HG02588 (cell line): ENCODE data around the gene FHAD1.
"Not testable (repeated sequence)": the region's sequence is repeated elsewhere in the genome, so short reads cannot be mapped to it uniquely, and the experiment has no call there.

Source experiments
- ATAC-seq: cut with Tn5 transposase; IDR thresholded peaks from one replicate; pipeline ENCODE4 v1.9.1; 2021; ENCODE audit warnings: mild to moderate bottlenecking, moderate library complexity; ENCODE audit not compliant: unreplicated experiment

FHAD1 gene

GRCh38 chr1:15362096-15362736 is 115.2 kb downstream of the FHAD1 start:
- no peak for ATAC-seq

GRCh38 chr1:15362737-15363128 is 115.7 kb downstream of the FHAD1 start:
- no peak for ATAC-seq

GRCh38 chr1:15364740-15365139 is 117.7 kb downstream of the FHAD1 start:
- ATAC-seq = no peak

- no peak for ATAC-seq
Observed at GRCh38 chr1:15368888-15369287, 121.9 kb downstream of the FHAD1 start.

- no peak for ATAC-seq
Observed at GRCh38 chr1:15370268-15370667, 123.2 kb downstream of the FHAD1 start.

GRCh38 chr1:15370781-15371520 is 123.9 kb downstream of the FHAD1 start:
- ATAC-seq = no peak

- ATAC-seq = no peak
Observed at GRCh38 chr1:15371610-15372545, 124.9 kb downstream of the FHAD1 start.

- ATAC-seq = no peak
Observed at GRCh38 chr1:15378729-15379128, 131.7 kb downstream of the FHAD1 start.

- not testable (repeated sequence) for ATAC-seq
Observed at GRCh38 chr1:15379151-15379550, 132.1 kb downstream of the FHAD1 start.

GRCh38 chr1:15380601-15381508 is 133.8 kb downstream of the FHAD1 start:
- ATAC-seq = no peak

- ATAC-seq = no peak
Observed at GRCh38 chr1:15381805-15382204, 134.8 kb downstream of the FHAD1 start.

- ATAC-seq = no peak
Observed at GRCh38 chr1:15382601-15383518, 135.8 kb downstream of the FHAD1 start.

GRCh38 chr1:15383810-15384209 is 136.8 kb downstream of the FHAD1 start:
- no peak for ATAC-seq

GRCh38 chr1:15384301-15384901 is 137.4 kb downstream of the FHAD1 start:
- no peak for ATAC-seq

- ATAC-seq = no peak
Observed at GRCh38 chr1:15385420-15385819, 138.4 kb downstream of the FHAD1 start.

GRCh38 chr1:15386164-15386749 is 139.2 kb downstream of the FHAD1 start:
- ATAC-seq = no peak

- no peak for ATAC-seq
Observed at GRCh38 chr1:15388201-15388880, 141.3 kb downstream of the FHAD1 start.

GRCh38 chr1:15389828-15390227 is 142.8 kb downstream of the FHAD1 start:
- ATAC-seq = not testable (repeated sequence)
